NCI-H524 treated with DMSO at 0.1 percent for 48 hours (cell line): Measurements from ENCODE around the gene CFAP20DC.
"Not testable (repeated sequence)": the region's sequence is repeated elsewhere in the genome, so short reads cannot be mapped to it uniquely, and the experiment has no call there.

ENCODE experiments used
- DNase-seq: peaks from one replicate; lab custom pipeline; 2025; lab: John Stamatoyannopoulos, UW

Gene CFAP20DC

GRCh38 chr3:58963928-58964503 is 85.8 kb downstream of the CFAP20DC start:
- no peak for DNase-seq

GRCh38 chr3:58962816-58963215 is 87.0 kb downstream of the CFAP20DC start:
- no peak for DNase-seq

GRCh38 chr3:58962040-58962651 is 87.7 kb downstream of the CFAP20DC start:
- DNase-seq = no peak

- DNase-seq = no peak
Observed at GRCh38 chr3:58955308-58955707, 94.5 kb downstream of the CFAP20DC start.

- DNase-seq = no peak
Observed at GRCh38 chr3:58953288-58953687, 96.5 kb downstream of the CFAP20DC start.

- no peak for DNase-seq
Observed at GRCh38 chr3:58952128-58952917, 97.5 kb downstream of the CFAP20DC start.

GRCh38 chr3:58948018-58948417 is 101.8 kb downstream of the CFAP20DC start:
- DNase-seq = no peak

- no peak for DNase-seq
Observed at GRCh38 chr3:58946875-58947274, 103.0 kb downstream of the CFAP20DC start.

- no peak for DNase-seq
Observed at GRCh38 chr3:58938057-58938456, 111.8 kb downstream of the CFAP20DC start.

- no peak for DNase-seq
Observed at GRCh38 chr3:58924578-58924977, 125.2 kb downstream of the CFAP20DC start.

- DNase-seq = peak; percentile 24
Observed at GRCh38 chr3:58900386-58900785, 149.4 kb downstream of the CFAP20DC start.

- DNase-seq = no peak
Observed at GRCh38 chr3:58899953-58900298, 149.9 kb downstream of the CFAP20DC start.

- DNase-seq = peak; percentile 31
Observed at GRCh38 chr3:58899159-58899952, 150.5 kb downstream of the CFAP20DC start.

- no peak for DNase-seq
Observed at GRCh38 chr3:58898513-58898912, 151.3 kb downstream of the CFAP20DC start.

- no peak for DNase-seq
Observed at GRCh38 chr3:58897646-58898045, 152.2 kb downstream of the CFAP20DC start.

- DNase-seq = not testable (repeated sequence)
Observed at GRCh38 chr3:58895678-58896077, 154.1 kb downstream of the CFAP20DC start.

GRCh38 chr3:58892526-58892925 is 157.3 kb downstream of the CFAP20DC start:
- not testable (repeated sequence) for DNase-seq

- DNase-seq = no peak
Observed at GRCh38 chr3:58888087-58888486, 161.7 kb downstream of the CFAP20DC start.

GRCh38 chr3:58884453-58884852 is 165.4 kb downstream of the CFAP20DC start:
- DNase-seq = no peak

GRCh38 chr3:58880182-58880581 is 169.6 kb downstream of the CFAP20DC start:
- no peak for DNase-seq

- DNase-seq = no peak
Observed at GRCh38 chr3:58874795-58875194, 175.0 kb downstream of the CFAP20DC start.

GRCh38 chr3:58874248-58874741 is 175.5 kb downstream of the CFAP20DC start:
- DNase-seq = no peak
